Measurements from ENCODE around the gene TC2N. TPM values are rescaled to one million over a fixed set of nuclear protein-coding genes. Genes with fewer than 3 reads are reported as not detected.
A peak's percentile ranks its signal among the peaks of the same experiment; 100 is the strongest.

The TC2N gene
- total RNA-seq, 4 donors from 2014 or later, result 19.9 to 38.6 (median 29.2) TPM

- no peak for ATAC-seq
- Histone ChIP-seq H3K27me3 (no peaks in the 10 kb centered on the region), H3K36me3 (no peaks in the 10 kb centered on the region), H3K4me1 (peaks cover 0 to 54% (median 11%) of the 10 kb centered on the region in 3 donors), H3K27ac (peak overlapping the region in 3 of 4 donors; percentile 61 to 66 (median 63)), H3K9me3 (no peaks in the 10 kb centered on the region), H3K4me3 (no peak overlapping the region)
- no peak for TF ChIP-seq EP300 (IDR thresholded peaks at IDR 0.05)
- TF ChIP-seq POLR2A (IDR thresholded peaks at IDR 0.05), result no peak
- no peak for TF ChIP-seq POLR2AphosphoS5 (IDR thresholded peaks at IDR 0.05)
- TF ChIP-seq, protein P1, sequence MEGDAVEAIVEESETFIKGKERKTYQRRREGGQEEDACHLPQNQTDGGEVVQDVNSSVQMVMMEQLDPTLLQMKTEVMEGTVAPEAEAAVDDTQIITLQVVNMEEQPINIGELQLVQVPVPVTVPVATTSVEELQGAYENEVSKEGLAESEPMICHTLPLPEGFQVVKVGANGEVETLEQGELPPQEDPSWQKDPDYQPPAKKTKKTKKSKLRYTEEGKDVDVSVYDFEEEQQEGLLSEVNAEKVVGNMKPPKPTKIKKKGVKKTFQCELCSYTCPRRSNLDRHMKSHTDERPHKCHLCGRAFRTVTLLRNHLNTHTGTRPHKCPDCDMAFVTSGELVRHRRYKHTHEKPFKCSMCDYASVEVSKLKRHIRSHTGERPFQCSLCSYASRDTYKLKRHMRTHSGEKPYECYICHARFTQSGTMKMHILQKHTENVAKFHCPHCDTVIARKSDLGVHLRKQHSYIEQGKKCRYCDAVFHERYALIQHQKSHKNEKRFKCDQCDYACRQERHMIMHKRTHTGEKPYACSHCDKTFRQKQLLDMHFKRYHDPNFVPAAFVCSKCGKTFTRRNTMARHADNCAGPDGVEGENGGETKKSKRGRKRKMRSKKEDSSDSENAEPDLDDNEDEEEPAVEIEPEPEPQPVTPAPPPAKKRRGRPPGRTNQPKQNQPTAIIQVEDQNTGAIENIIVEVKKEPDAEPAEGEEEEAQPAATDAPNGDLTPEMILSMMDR (IDR thresholded peaks at IDR 0.05), result no peak
- 82% methylated on average over 2 of the region's 4 CpGs; no CpG with 5 or more reads in 1 of the 2 donors for WGBS, 2 donors (ENCODE audit: low coverage in 1 of 2)
Measured at GRCh38 chr14:91896419-91896818, 29.1 kb upstream of the TC2N start.

DNA sequence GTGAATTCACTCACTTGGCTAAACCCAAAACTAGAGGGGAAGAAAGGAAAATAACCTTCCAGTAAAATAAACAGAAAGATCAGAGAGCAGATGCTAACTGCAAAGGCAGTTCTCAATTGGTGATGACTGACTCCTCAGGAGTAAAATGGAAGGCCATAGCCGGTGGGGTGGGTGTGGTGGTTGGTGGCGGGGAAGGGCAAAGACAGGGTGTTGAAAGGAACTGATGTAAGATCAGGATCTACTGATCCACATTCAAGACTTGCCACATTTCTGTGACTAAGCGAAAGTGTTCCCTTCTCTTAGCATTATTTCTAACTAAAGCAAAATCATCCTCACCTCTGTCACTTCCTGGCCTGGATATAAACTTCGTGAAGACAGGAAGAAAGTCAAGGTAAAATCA, 26.3 kb upstream of the TC2N start:
- ATAC-seq, result no peak
- no peaks in the 10 kb centered on the region for H3K27me3 ChIP-seq
- no peak overlapping the region for H3K4me3 ChIP-seq
- H3K4me1 ChIP-seq, result peaks cover 0 to 60% (median 25%) of the 10 kb centered on the region in 3 donors
- TF ChIP-seq, protein P1 (IDR thresholded peaks at IDR 0.05), result no peak
- no peak for TF ChIP-seq POLR2A (IDR thresholded peaks at IDR 0.05)
- TF ChIP-seq EP300 (IDR thresholded peaks at IDR 0.05), result no peak
- TF ChIP-seq POLR2AphosphoS5 (IDR thresholded peaks at IDR 0.05), result no peak
- H3K36me3 ChIP-seq, result no peaks in the 10 kb centered on the region
- H3K9me3 ChIP-seq, result no peaks in the 10 kb centered on the region
- 65 to 73% methylated on average over 3 to 4 of the region's 4 CpGs for WGBS, 2 donors (ENCODE audit: low coverage in 1 of 2)
- H3K27ac ChIP-seq, result peak overlapping the region in 2 of 4 donors; percentile 32 to 45

- peaks cover 0 to 55% (median 25%) of the 10 kb centered on the region in 3 donors for H3K4me1 ChIP-seq
- no peaks in the 10 kb centered on the region for H3K36me3 ChIP-seq
- TF ChIP-seq, protein P1 (IDR thresholded peaks at IDR 0.05), result peak in 2 of 4 experiments; percentile 11 to 17
- no peak for TF ChIP-seq POLR2AphosphoS5 (IDR thresholded peaks at IDR 0.05)
- H3K27ac ChIP-seq, result peak overlapping the region in 2 of 4 donors; percentile 49 to 59
- ATAC-seq, result no peak
- 44 to 47% methylated on average over 6 to 7 of the region's 7 CpGs for WGBS, 2 donors (ENCODE audit: low coverage in 1 of 2)
- no peaks in the 10 kb centered on the region for H3K9me3 ChIP-seq
- no peaks in the 10 kb centered on the region for H3K27me3 ChIP-seq
- H3K4me3 ChIP-seq, result no peak overlapping the region
Measured at GRCh38 chr14:91893007-91893406, 25.7 kb upstream of the TC2N start.

- Histone ChIP-seq H3K9me3 (no peaks in the 10 kb centered on the region), H3K27me3 (no peaks in the 10 kb centered on the region), H3K4me3 (no peak overlapping the region), H3K27ac (peak overlapping the region in 3 of 4 donors; percentile 36 to 59 (median 49)), H3K36me3 (no peaks in the 10 kb centered on the region), H3K4me1 (peaks cover 0 to 43% (median 19%) of the 10 kb centered on the region in 3 donors)
- WGBS, 2 donors (ENCODE audit: low coverage in 1 of 2), result 43% methylated on average over 1 of the region's 3 CpGs; no CpG with 5 or more reads in 1 of the 2 donors
- ATAC-seq, result no peak
- TF ChIP-seq POLR2AphosphoS5 (IDR thresholded peaks at IDR 0.05) (no peak), EP300 (IDR thresholded peaks at IDR 0.05) (no peak), POLR2A (IDR thresholded peaks at IDR 0.05) (no peak)
- TF ChIP-seq, protein P1 (IDR thresholded peaks at IDR 0.05), result no peak
Measured at GRCh38 chr14:91891721-91892220, 24.4 kb upstream of the TC2N start.

DNA sequence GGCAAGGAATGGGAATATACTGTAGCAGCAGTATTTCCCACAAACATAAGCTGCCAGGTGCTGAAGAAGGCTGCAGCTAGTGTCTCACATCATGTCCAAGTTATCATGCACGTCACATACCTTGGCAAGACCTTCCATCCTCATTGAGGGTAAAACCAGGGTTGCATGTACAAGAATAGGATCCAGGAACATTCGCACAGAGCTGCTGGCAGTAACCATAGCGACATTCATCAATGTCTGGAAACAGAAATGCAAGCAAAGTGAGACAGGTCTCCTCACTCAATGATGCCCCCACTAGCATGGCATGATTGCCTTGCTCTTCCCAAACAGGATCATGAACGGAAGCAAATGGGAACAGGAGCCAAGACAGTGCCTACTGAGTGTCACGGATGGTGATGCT, 23.8 kb upstream of the TC2N start:
- H3K36me3 ChIP-seq, result no peaks in the 10 kb centered on the region
- TF ChIP-seq POLR2A (IDR thresholded peaks at IDR 0.05) (no peak), EP300 (IDR thresholded peaks at IDR 0.05) (no peak), POLR2AphosphoS5 (IDR thresholded peaks at IDR 0.05) (no peak)
- TF ChIP-seq, protein P1 (IDR thresholded peaks at IDR 0.05), result no peak
- peak overlapping the region in 3 of 4 donors; percentile 9 to 60 (median 33) for H3K27ac ChIP-seq
- H3K4me1 ChIP-seq, result peaks cover 0 to 39% (median 19%) of the 10 kb centered on the region in 3 donors
- 88 to 96% methylated on average over 5 of the region's 5 CpGs for WGBS, 2 donors (ENCODE audit: low coverage in 1 of 2)
- H3K4me3 ChIP-seq, result no peak overlapping the region
- ATAC-seq, result no peak
- no peaks in the 10 kb centered on the region for H3K27me3 ChIP-seq
- no peaks in the 10 kb centered on the region for H3K9me3 ChIP-seq
